K562 (cell line): ENCODE results near the gene OGFR. TPM values are rescaled to one million over a fixed set of nuclear protein-coding genes. Genes with fewer than 3 reads are reported as not detected.

Experiments
- BMI1 ChIP-seq: fragments of 150-350 bp; IDR thresholded peaks from 2 replicates; pipeline ENCODE4 v1.6.1; 2014; ENCODE audit warnings: low read length
- EP300 ChIP-seq: IDR thresholded peaks from 2 replicates; pipeline ENCODE4 v1.6.1; 2012; ENCODE audit warnings: low read length, improper control_type of control experiment
- TARDBP ChIP-seq: fragments of 450-650 bp; IDR thresholded peaks from 2 replicates; pipeline ENCODE4 v1.6.1; 2016
- polyA plus RNA-seq, 8 experiments: library from polyadenylated mRNA; depleted of rRNA in 4 of 8; stranded (reverse) in 5 of 8; unstranded in 3 of 8; fragments of >200 nt; fragmentation: Nextera tagmentation in 2 of 8; fragmentation: Illumina TruSeq in 1 of 8; extraction: Ambion mirVana in 2 of 8; extraction: Trizol in 1 of 8; gene quantifications; 2 replicates each; pipeline versions ENCODE4 v1.2.1 to v1.2.3, GENCODE V29; 2011 to 2014; ENCODE audit warnings: inconsistent platforms in 1 of 8, missing spikeins in 1 of 8
- total RNA-seq, 7 experiments: library from RNA; depleted of rRNA in 6 of 7; stranded (reverse); fragments of >200 nt in 6 of 7; fragmentation: Illumina TruSeq in 2 of 7; extraction: Trizol in 2 of 7; gene quantifications; 2 replicates each; pipeline versions ENCODE4 v1.2.1 to v1.2.3, GENCODE V29; 2011 to 2021; ENCODE audit warnings: low replicate concordance in 1 of 7
- TF ChIP-seq, protein P1 (sequence below): fragments of 450-650 bp; IDR thresholded peaks from 2 replicates; pipeline ENCODE4 v1.6.1; 2016; ENCODE audit warnings: mild to moderate bottlenecking, moderate library complexity
- TF ChIP-seq, protein P2 (sequence below), 2 experiments: fragments of 450-650 bp in 1 of 2; sonication (generic) in 1 of 2; formaldehyde crosslinking in 1 of 2; IDR thresholded peaks; 2 replicates each; pipeline versions ENCODE4 v1.7.1 to v1.9.0; 2016 to 2022; ENCODE audit warnings: inconsistent platforms in 1 of 2, mild to moderate bottlenecking in 1 of 2, missing genetic modification reagents in 1 of 2

OGFR gene
- total and polyA plus RNA-seq, 9 of the 15 experiments (the other 6 are each of a cell fraction or from before 2014, with no cell fraction given) = 0.39 to 56.3 (median 17.5) TPM

DNA sequence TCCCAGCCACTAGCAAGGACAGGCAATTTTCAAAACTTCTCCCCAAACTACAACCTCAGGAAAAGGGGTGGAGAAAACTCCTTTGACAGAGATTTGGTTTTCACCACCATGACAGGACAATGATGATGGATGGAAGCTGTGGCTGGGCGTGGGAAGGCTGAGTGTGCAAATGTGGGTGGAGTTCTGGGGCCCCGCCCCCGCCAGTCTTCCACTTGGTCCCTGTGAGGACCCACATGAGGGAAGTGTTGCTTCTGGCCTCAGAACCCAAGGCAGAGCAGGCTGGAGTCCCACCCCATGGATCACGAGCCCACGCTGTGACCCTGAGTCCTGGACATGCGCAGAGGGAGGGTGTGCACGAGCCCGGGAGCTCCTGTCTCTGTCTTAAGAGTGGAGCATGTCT, 29.9 kb upstream of the OGFR start (continued):
- TF ChIP-seq, protein P1, sequence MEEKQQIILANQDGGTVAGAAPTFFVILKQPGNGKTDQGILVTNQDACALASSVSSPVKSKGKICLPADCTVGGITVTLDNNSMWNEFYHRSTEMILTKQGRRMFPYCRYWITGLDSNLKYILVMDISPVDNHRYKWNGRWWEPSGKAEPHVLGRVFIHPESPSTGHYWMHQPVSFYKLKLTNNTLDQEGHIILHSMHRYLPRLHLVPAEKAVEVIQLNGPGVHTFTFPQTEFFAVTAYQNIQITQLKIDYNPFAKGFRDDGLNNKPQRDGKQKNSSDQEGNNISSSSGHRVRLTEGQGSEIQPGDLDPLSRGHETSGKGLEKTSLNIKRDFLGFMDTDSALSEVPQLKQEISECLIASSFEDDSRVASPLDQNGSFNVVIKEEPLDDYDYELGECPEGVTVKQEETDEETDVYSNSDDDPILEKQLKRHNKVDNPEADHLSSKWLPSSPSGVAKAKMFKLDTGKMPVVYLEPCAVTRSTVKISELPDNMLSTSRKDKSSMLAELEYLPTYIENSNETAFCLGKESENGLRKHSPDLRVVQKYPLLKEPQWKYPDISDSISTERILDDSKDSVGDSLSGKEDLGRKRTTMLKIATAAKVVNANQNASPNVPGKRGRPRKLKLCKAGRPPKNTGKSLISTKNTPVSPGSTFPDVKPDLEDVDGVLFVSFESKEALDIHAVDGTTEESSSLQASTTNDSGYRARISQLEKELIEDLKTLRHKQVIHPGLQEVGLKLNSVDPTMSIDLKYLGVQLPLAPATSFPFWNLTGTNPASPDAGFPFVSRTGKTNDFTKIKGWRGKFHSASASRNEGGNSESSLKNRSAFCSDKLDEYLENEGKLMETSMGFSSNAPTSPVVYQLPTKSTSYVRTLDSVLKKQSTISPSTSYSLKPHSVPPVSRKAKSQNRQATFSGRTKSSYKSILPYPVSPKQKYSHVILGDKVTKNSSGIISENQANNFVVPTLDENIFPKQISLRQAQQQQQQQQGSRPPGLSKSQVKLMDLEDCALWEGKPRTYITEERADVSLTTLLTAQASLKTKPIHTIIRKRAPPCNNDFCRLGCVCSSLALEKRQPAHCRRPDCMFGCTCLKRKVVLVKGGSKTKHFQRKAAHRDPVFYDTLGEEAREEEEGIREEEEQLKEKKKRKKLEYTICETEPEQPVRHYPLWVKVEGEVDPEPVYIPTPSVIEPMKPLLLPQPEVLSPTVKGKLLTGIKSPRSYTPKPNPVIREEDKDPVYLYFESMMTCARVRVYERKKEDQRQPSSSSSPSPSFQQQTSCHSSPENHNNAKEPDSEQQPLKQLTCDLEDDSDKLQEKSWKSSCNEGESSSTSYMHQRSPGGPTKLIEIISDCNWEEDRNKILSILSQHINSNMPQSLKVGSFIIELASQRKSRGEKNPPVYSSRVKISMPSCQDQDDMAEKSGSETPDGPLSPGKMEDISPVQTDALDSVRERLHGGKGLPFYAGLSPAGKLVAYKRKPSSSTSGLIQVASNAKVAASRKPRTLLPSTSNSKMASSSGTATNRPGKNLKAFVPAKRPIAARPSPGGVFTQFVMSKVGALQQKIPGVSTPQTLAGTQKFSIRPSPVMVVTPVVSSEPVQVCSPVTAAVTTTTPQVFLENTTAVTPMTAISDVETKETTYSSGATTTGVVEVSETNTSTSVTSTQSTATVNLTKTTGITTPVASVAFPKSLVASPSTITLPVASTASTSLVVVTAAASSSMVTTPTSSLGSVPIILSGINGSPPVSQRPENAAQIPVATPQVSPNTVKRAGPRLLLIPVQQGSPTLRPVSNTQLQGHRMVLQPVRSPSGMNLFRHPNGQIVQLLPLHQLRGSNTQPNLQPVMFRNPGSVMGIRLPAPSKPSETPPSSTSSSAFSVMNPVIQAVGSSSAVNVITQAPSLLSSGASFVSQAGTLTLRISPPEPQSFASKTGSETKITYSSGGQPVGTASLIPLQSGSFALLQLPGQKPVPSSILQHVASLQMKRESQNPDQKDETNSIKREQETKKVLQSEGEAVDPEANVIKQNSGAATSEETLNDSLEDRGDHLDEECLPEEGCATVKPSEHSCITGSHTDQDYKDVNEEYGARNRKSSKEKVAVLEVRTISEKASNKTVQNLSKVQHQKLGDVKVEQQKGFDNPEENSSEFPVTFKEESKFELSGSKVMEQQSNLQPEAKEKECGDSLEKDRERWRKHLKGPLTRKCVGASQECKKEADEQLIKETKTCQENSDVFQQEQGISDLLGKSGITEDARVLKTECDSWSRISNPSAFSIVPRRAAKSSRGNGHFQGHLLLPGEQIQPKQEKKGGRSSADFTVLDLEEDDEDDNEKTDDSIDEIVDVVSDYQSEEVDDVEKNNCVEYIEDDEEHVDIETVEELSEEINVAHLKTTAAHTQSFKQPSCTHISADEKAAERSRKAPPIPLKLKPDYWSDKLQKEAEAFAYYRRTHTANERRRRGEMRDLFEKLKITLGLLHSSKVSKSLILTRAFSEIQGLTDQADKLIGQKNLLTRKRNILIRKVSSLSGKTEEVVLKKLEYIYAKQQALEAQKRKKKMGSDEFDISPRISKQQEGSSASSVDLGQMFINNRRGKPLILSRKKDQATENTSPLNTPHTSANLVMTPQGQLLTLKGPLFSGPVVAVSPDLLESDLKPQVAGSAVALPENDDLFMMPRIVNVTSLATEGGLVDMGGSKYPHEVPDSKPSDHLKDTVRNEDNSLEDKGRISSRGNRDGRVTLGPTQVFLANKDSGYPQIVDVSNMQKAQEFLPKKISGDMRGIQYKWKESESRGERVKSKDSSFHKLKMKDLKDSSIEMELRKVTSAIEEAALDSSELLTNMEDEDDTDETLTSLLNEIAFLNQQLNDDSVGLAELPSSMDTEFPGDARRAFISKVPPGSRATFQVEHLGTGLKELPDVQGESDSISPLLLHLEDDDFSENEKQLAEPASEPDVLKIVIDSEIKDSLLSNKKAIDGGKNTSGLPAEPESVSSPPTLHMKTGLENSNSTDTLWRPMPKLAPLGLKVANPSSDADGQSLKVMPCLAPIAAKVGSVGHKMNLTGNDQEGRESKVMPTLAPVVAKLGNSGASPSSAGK = no peak
- TF ChIP-seq BMI1 = no peak
- peak; percentile 53 for TF ChIP-seq EP300
- TF ChIP-seq, protein P2, sequence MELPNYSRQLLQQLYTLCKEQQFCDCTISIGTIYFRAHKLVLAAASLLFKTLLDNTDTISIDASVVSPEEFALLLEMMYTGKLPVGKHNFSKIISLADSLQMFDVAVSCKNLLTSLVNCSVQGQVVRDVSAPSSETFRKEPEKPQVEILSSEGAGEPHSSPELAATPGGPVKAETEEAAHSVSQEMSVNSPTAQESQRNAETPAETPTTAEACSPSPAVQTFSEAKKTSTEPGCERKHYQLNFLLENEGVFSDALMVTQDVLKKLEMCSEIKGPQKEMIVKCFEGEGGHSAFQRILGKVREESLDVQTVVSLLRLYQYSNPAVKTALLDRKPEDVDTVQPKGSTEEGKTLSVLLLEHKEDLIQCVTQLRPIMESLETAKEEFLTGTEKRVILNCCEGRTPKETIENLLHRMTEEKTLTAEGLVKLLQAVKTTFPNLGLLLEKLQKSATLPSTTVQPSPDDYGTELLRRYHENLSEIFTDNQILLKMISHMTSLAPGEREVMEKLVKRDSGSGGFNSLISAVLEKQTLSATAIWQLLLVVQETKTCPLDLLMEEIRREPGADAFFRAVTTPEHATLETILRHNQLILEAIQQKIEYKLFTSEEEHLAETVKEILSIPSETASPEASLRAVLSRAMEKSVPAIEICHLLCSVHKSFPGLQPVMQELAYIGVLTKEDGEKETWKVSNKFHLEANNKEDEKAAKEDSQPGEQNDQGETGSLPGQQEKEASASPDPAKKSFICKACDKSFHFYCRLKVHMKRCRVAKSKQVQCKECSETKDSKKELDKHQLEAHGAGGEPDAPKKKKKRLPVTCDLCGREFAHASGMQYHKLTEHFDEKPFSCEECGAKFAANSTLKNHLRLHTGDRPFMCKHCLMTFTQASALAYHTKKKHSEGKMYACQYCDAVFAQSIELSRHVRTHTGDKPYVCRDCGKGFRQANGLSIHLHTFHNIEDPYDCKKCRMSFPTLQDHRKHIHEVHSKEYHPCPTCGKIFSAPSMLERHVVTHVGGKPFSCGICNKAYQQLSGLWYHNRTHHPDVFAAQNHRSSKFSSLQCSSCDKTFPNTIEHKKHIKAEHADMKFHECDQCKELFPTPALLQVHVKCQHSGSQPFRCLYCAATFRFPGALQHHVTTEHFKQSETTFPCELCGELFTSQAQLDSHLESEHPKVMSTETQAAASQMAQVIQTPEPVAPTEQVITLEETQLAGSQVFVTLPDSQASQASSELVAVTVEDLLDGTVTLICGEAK (IDR thresholded peaks at IDR 0.05) = no peak
- TF ChIP-seq, protein P2 (CRISPR knock-in tag; IDR thresholded peaks at IDR 0.05) = no peak
- no peak for TF ChIP-seq TARDBP
